H9 (cell line): ENCODE data around the gene MAL. TPM values are rescaled to one million over a fixed set of nuclear protein-coding genes. Genes with fewer than 3 reads are reported as not detected.

Source experiments
- DNase-seq: peaks from one replicate; pipeline ENCODE4 v3.0.0-alpha.2; 2017
- H2AFZ ChIP-seq: one replicate; pipeline ENCODE4 v1.6.1; 2013; ENCODE audit warnings: mild to moderate bottlenecking, low read length, control low read depth, moderate library complexity
- H2AK5ac ChIP-seq: 2 replicates; pipeline ENCODE4 v1.6.1; 2013; ENCODE audit warnings: low read length, control low read depth, mixed read lengths; ENCODE audit not compliant: insufficient read length
- H2BK120ac ChIP-seq: one replicate; pipeline ENCODE4 v1.6.1; 2013; ENCODE audit warnings: low read depth, mild to moderate bottlenecking, low read length, control low read depth, inconsistent platforms; ENCODE audit not compliant: poor library complexity, severe bottlenecking
- H2BK12ac ChIP-seq: 2 replicates; pipeline ENCODE4 v1.6.1; 2013; ENCODE audit warnings: low read length, control low read depth, mixed read lengths, low read depth; ENCODE audit not compliant: insufficient read length
- H2BK15ac ChIP-seq: 2 replicates; pipeline ENCODE4 v1.6.1; 2013; ENCODE audit warnings: low read depth, low read length, control low read depth
- H2BK20ac ChIP-seq: one replicate; pipeline ENCODE4 v1.6.1; 2013; ENCODE audit warnings: low read depth, mild to moderate bottlenecking, low read length, control low read depth, inconsistent platforms; ENCODE audit not compliant: poor library complexity, severe bottlenecking
- H2BK5ac ChIP-seq: 2 replicates; pipeline ENCODE4 v1.6.1; 2013; ENCODE audit warnings: low read length, control low read depth, mixed read lengths; ENCODE audit not compliant: insufficient read length
- H3K14ac ChIP-seq: 2 replicates; pipeline ENCODE4 v1.6.1; 2013; ENCODE audit warnings: low read length, control low read depth; ENCODE audit not compliant: insufficient read depth
- H3K18ac ChIP-seq: 2 replicates; pipeline ENCODE4 v1.6.1; 2013; ENCODE audit warnings: low read depth, mild to moderate bottlenecking, mixed read lengths, low read length, control low read depth; ENCODE audit not compliant: insufficient read length
- H3K23ac ChIP-seq: 2 replicates; pipeline ENCODE4 v1.6.1; 2013; ENCODE audit warnings: low read length, control low read depth, mixed read lengths, low read depth; ENCODE audit not compliant: insufficient read length
- H3K23me2 ChIP-seq: 2 replicates; pipeline ENCODE4 v1.6.1; 2013; ENCODE audit warnings: low read depth, mild to moderate bottlenecking, mixed read lengths, low read length, control low read depth; ENCODE audit not compliant: insufficient read length, poor library complexity, severe bottlenecking
- H3K27ac ChIP-seq: 2 replicates; pipeline ENCODE4 v1.5.1; 2013; ENCODE audit warnings: low read length, control low read depth, mixed read lengths, low read depth; ENCODE audit not compliant: insufficient read length
- H3K27me3 ChIP-seq: 2 replicates; pipeline ENCODE4 v1.6.1; 2013; ENCODE audit warnings: low read length, control low read depth, inconsistent platforms; ENCODE audit not compliant: insufficient read depth
- H3K4ac ChIP-seq: 2 replicates; pipeline ENCODE4 v1.6.1; 2013; ENCODE audit warnings: low read depth, mild to moderate bottlenecking, control low read depth, inconsistent platforms, low read length, moderate library complexity
- H3K4me1 ChIP-seq: 2 replicates; pipeline ENCODE4 v1.6.1; 2013; ENCODE audit warnings: low read length, control low read depth, inconsistent platforms; ENCODE audit not compliant: insufficient read depth
- H3K4me2 ChIP-seq: 2 replicates; pipeline ENCODE4 v1.6.1; 2013; ENCODE audit warnings: low read length, control low read depth, mixed read lengths; ENCODE audit not compliant: insufficient read length, insufficient read depth
- H3K56ac ChIP-seq: 2 replicates; pipeline ENCODE4 v1.6.1; 2013; ENCODE audit warnings: low read depth, mild to moderate bottlenecking, mixed read lengths, low read length, control low read depth; ENCODE audit not compliant: insufficient read length
- H3K79me1 ChIP-seq: 2 replicates; pipeline ENCODE4 v1.6.1; 2013; ENCODE audit warnings: low read depth, mild to moderate bottlenecking, moderate library complexity, low read length, control low read depth, inconsistent platforms; ENCODE audit not compliant: insufficient read depth, poor library complexity, severe bottlenecking
- H3K79me2 ChIP-seq: 2 replicates; pipeline ENCODE4 v1.6.1; 2013; ENCODE audit warnings: low read length, control low read depth, inconsistent platforms; ENCODE audit not compliant: insufficient read depth
- H3K9ac ChIP-seq: 2 replicates; pipeline ENCODE4 v1.6.1; 2013; ENCODE audit warnings: low read length, control low read depth, mixed read lengths; ENCODE audit not compliant: insufficient read length; ENCODE audit errors: extremely low read depth
- H3K9me3 ChIP-seq: one replicate; pipeline ENCODE4 v1.6.1; 2013; ENCODE audit warnings: low read depth, low read length, inconsistent platforms; ENCODE audit not compliant: control insufficient read depth
- H3T11ph ChIP-seq: one replicate; pipeline ENCODE4 v1.6.1; 2013; ENCODE audit warnings: mild to moderate bottlenecking, low read length, control low read depth, inconsistent platforms
- H4K20me1 ChIP-seq: one replicate; pipeline ENCODE4 v1.6.1; 2013; ENCODE audit not compliant: control insufficient read depth, insufficient read length, insufficient read depth
- H4K5ac ChIP-seq: 2 replicates; pipeline ENCODE4 v1.6.1; 2013; ENCODE audit warnings: low read depth, mild to moderate bottlenecking, mixed read lengths, low read length, control low read depth; ENCODE audit not compliant: insufficient read length
- H4K8ac ChIP-seq: replicated peaks from 2 replicates; pipeline ENCODE4 v1.6.1; 2013; ENCODE audit warnings: low read length, control low read depth, mixed read lengths, low read depth; ENCODE audit not compliant: insufficient read length
- H4K91ac ChIP-seq: 2 replicates; pipeline ENCODE4 v1.6.1; 2013; ENCODE audit warnings: low read depth, mild to moderate bottlenecking, moderate library complexity, mixed read lengths, low read length, control low read depth; ENCODE audit not compliant: insufficient read length
- H3K27ac Mint-ChIP-seq, 3 experiments: 2 replicates in 2 of 3; 3 replicates in 1 of 3; pipeline ENCODE4 v1.8.0; 2020 to 2021; ENCODE audit warnings: mixed read lengths in 3 of 3, mild to moderate bottlenecking in 1 of 3, moderate library complexity in 1 of 3
- H3K27me3 Mint-ChIP-seq: 2 replicates; pipeline ENCODE4 v1.8.0; 2021; ENCODE audit warnings: low read depth, mild to moderate bottlenecking, moderate library complexity, mixed read lengths
- H3K36me3 Mint-ChIP-seq, 3 experiments: 2 replicates in 2 of 3; 3 replicates in 1 of 3; pipeline ENCODE4 v1.8.0; 2020 to 2021; ENCODE audit warnings: low read depth in 3 of 3, mixed read lengths in 3 of 3; ENCODE audit not compliant: insufficient read depth in 1 of 3
- H3K4me1 Mint-ChIP-seq, 2 experiments: 2 replicates each; pipeline ENCODE4 v1.8.0; 2020; ENCODE audit warnings: mixed read lengths in 2 of 2
- H3K4me3 Mint-ChIP-seq, 2 experiments: 2 replicates in 1 of 2; 3 replicates in 1 of 2; pipeline ENCODE4 v1.8.0; 2020 to 2021; ENCODE audit warnings: mild to moderate bottlenecking in 2 of 2, mixed read lengths in 2 of 2, moderate library complexity in 1 of 2
- H3K9me3 Mint-ChIP-seq, 2 experiments: 2 replicates in 1 of 2; 3 replicates in 1 of 2; pipeline ENCODE4 v1.8.0; 2020; ENCODE audit warnings: mild to moderate bottlenecking in 2 of 2, mixed read lengths in 2 of 2, moderate library complexity in 1 of 2
- CTCF ChIP-seq: fragments of 200-600 bp; sonication (generic); conservative IDR thresholded peaks from 3 replicates; pipeline ENCODE4 v1.8.0; 2021; ENCODE audit warnings: antibody characterized with exemption, mild to moderate bottlenecking
- WGBS: extraction: QIAGEN DNeasy Blood & Tissue Kit; methylation state at CpG from one replicate; pipeline ENCODE4 v1.1.7; 2013; ENCODE audit warnings: missing lambda C conversion rate, low lambda C conversion rate, mixed read lengths; ENCODE audit not compliant: insufficient read length; ENCODE audit errors: extremely low coverage; 5-methylcytosine and 5-hydroxymethylcytosine counted together
- total RNA-seq: library from RNA; stranded (reverse); gene quantifications from 2 replicates; pipeline ENCODE4 v1.2.1, GENCODE V29; 2021

Gene MAL
- total RNA-seq, 1 experiment from 2014 or later, result not detected

- DNase-seq, result no peak
- H2BK120ac ChIP-seq, result no peak overlapping the region
- peaks cover under 1% of the 10 kb centered on the region for H3K23me2 ChIP-seq
- no peak overlapping the region for H3K4me2 ChIP-seq
- no peaks in the 10 kb centered on the region for H4K20me1 ChIP-seq
- no CpG with 5 or more reads among the region's 2 CpGs for WGBS
- H3K56ac ChIP-seq, result no peak overlapping the region
- H4K91ac ChIP-seq, result no peak overlapping the region
- peaks cover 3 to 4% of the 10 kb centered on the region in 2 experiments; a peak in 3 of 5 replicates for H3K9me3 Mint-ChIP-seq
- no peak overlapping the region for H3K4me3 Mint-ChIP-seq
- no peaks in the 10 kb centered on the region for H3K79me1 ChIP-seq
- H3K36me3 Mint-ChIP-seq, result peaks cover 20 to 29% (median 27%) of the 10 kb centered on the region in 3 experiments; a peak in 6 of 7 replicates
- H2AFZ ChIP-seq, result no peak overlapping the region
- H2BK15ac ChIP-seq, result no peak overlapping the region
- H3K27me3 ChIP-seq, result no peaks in the 10 kb centered on the region
- H3K79me2 ChIP-seq, result no peaks in the 10 kb centered on the region
- H3K18ac ChIP-seq, result no peak overlapping the region
- H3K4ac ChIP-seq, result no peak overlapping the region
- H2BK12ac ChIP-seq, result no peak overlapping the region
- H3T11ph ChIP-seq, result no peak overlapping the region
- H3K27ac ChIP-seq, result no peak overlapping the region
- no peak overlapping the region for H4K8ac ChIP-seq
- no peak overlapping the region for H4K5ac ChIP-seq
- no peak overlapping the region for H2BK5ac ChIP-seq
- no peak overlapping the region for H2AK5ac ChIP-seq
- no peak overlapping the region for H2BK20ac ChIP-seq
- H3K4me1 Mint-ChIP-seq, result peaks cover 21 to 28% of the 10 kb centered on the region in 2 experiments
- no peak overlapping the region for H3K14ac ChIP-seq
- H3K27ac Mint-ChIP-seq, result no peak overlapping the region
- H3K9ac ChIP-seq, result no peak overlapping the region
- no peaks in the 10 kb centered on the region for H3K9me3 ChIP-seq
- peaks cover 10% of the 10 kb centered on the region for H3K27me3 Mint-ChIP-seq
- no peak for TF ChIP-seq CTCF
- H3K4me1 ChIP-seq, result peaks cover 6% of the 10 kb centered on the region; the same call in 1 of the 2 replicates
- no peak overlapping the region for H3K23ac ChIP-seq
Observed at GRCh38 chr2:95082477-95082876, 57.0 kb downstream of the MAL start.
